ENCODE results near the gene RPL13.

The RPL13 gene

DNA sequence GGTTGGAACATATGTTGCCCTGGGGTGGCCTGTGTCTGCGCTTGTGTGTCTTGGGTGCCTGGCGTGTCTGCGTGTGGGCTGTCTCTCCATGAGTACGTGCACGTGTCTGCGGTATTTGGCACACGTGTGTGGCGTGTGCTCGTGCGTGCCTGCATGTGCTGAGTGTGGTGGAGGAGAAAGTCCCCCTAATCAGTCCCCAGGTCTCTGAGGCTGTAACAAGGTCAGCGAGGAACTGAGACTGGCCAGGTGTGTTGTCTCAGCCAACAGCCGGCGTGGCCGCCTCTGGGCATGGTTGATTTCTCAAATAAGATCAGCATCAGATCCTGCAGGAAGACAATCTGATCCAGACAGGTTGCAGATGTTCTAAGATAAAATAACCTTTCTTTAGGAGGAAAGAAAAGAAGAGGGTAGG, 11.6 kb downstream of the RPL13 start:
- no peak for TF ChIP-seq POLR2AphosphoS5 (IDR thresholded peaks at IDR 0.05; ENCODE audit: low read depth, low read length)
- TF ChIP-seq SIN3A (IDR thresholded peaks at IDR 0.05; ENCODE audit: borderline replicate concordance, insufficient read depth, low read length) = no peak
- TF ChIP-seq TAF1 (IDR thresholded peaks at IDR 0.05; ENCODE audit: borderline replicate concordance, insufficient read depth, low read length) = no peak

- TF ChIP-seq, protein P1, sequence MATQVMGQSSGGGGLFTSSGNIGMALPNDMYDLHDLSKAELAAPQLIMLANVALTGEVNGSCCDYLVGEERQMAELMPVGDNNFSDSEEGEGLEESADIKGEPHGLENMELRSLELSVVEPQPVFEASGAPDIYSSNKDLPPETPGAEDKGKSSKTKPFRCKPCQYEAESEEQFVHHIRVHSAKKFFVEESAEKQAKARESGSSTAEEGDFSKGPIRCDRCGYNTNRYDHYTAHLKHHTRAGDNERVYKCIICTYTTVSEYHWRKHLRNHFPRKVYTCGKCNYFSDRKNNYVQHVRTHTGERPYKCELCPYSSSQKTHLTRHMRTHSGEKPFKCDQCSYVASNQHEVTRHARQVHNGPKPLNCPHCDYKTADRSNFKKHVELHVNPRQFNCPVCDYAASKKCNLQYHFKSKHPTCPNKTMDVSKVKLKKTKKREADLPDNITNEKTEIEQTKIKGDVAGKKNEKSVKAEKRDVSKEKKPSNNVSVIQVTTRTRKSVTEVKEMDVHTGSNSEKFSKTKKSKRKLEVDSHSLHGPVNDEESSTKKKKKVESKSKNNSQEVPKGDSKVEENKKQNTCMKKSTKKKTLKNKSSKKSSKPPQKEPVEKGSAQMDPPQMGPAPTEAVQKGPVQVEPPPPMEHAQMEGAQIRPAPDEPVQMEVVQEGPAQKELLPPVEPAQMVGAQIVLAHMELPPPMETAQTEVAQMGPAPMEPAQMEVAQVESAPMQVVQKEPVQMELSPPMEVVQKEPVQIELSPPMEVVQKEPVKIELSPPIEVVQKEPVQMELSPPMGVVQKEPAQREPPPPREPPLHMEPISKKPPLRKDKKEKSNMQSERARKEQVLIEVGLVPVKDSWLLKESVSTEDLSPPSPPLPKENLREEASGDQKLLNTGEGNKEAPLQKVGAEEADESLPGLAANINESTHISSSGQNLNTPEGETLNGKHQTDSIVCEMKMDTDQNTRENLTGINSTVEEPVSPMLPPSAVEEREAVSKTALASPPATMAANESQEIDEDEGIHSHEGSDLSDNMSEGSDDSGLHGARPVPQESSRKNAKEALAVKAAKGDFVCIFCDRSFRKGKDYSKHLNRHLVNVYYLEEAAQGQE (IDR thresholded peaks at IDR 0.05; ENCODE audit: insufficient read depth in 1 of 2, low read depth in 2 of 2, low read length in 2 of 2) = no peak
- TF ChIP-seq TAF1 (IDR thresholded peaks at IDR 0.05; ENCODE audit: borderline replicate concordance, insufficient read depth, low read length) = no peak
- TF ChIP-seq FOXP2 (optimal IDR thresholded peaks at IDR 0.05; ENCODE audit: borderline replicate concordance, extremely low read depth, extremely low read length, insufficient read depth) = no peak
- no peak for TF ChIP-seq SIN3A (IDR thresholded peaks at IDR 0.05; ENCODE audit: borderline replicate concordance, insufficient read depth, low read length)
- no peak for TF ChIP-seq POLR2AphosphoS5 (IDR thresholded peaks at IDR 0.05; ENCODE audit: low read depth, low read length)
Measured at GRCh38 chr16:89572485-89573205, 12.2 kb downstream of the RPL13 start.

GRCh38 chr16:89573826-89574680, 13.6 kb downstream of the RPL13 start:
- TF ChIP-seq TAF1 (IDR thresholded peaks at IDR 0.05; ENCODE audit: borderline replicate concordance, insufficient read depth, low read length) = no peak
- no peak for TF ChIP-seq FOXP2 (optimal IDR thresholded peaks at IDR 0.05; ENCODE audit: borderline replicate concordance, extremely low read depth, extremely low read length, insufficient read depth)
- TF ChIP-seq, protein P1 (IDR thresholded peaks at IDR 0.05; ENCODE audit: insufficient read depth in 1 of 2, low read depth in 2 of 2, low read length in 2 of 2) = no peak
- no peak for TF ChIP-seq SIN3A (IDR thresholded peaks at IDR 0.05; ENCODE audit: borderline replicate concordance, insufficient read depth, low read length)
- no peak for TF ChIP-seq POLR2AphosphoS5 (IDR thresholded peaks at IDR 0.05; ENCODE audit: low read depth, low read length)

GRCh38 chr16:89574681-89575246, 14.3 kb downstream of the RPL13 start:
- TF ChIP-seq TAF1 (IDR thresholded peaks at IDR 0.05; ENCODE audit: borderline replicate concordance, insufficient read depth, low read length) (no peak), POLR2AphosphoS5 (IDR thresholded peaks at IDR 0.05; ENCODE audit: low read depth, low read length) (no peak), FOXP2 (optimal IDR thresholded peaks at IDR 0.05; ENCODE audit: borderline replicate concordance, extremely low read depth, extremely low read length, insufficient read depth) (no peak)

DNA sequence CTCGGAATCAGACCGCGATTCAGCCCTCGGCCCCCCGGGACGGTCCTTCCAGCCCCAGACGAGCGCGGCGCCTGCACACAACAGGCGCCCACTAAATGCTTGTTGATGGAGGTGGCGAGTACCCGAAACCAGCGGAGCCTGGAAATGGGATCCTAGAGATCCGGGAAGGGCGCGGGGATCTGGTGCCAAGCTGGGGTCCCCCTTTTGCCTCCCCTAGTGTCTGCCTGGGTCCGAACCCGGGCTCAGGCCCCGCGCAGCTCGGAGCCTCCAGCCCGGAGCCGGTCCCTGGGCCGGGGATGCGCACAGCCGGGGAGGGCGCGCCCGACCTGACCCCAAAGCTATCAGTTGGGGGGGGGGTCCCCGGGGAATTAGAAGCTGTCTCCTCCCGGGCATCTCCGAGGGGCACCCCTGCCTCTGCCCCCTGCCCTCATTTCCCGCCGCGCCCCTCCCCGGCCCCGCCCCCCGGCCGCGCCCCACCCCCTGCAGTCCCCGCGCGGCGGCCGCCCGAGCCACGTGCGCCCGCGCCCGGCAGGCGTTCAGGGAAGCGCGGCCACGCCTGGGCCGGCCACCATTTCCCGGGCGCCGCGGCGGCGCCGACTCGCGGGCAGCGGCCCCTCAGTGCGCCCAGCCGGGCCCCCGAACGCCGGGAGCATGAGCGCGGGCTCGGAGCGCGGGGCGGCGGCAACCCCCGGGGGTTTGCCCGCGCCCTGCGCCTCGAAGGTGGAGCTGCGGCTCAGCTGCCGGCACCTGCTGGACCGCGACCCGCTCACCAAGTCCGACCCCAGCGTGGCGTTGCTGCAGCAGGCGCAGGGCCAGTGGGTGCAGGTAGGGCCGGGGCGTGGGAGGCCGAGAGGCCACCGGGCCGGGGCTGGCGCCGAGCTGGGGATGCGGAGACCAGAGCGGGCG, 15.0 kb downstream of the RPL13 start, which contains the start of gene CPNE7:
TSS of gene CPNE7 (plus strand) at position 512 of the 906 bp plus-strand sequence. CDS start at position 652, 140 bp downstream.
- TF ChIP-seq SIN3A (IDR thresholded peaks at IDR 0.05; ENCODE audit: borderline replicate concordance, insufficient read depth, low read length) (no peak), FOXP2 (optimal IDR thresholded peaks at IDR 0.05; ENCODE audit: borderline replicate concordance, extremely low read depth, extremely low read length, insufficient read depth) (no peak), POLR2AphosphoS5 (IDR thresholded peaks at IDR 0.05; ENCODE audit: low read depth, low read length) (no peak), TAF1 (IDR thresholded peaks at IDR 0.05; ENCODE audit: borderline replicate concordance, insufficient read depth, low read length) (no peak)
- TF ChIP-seq, protein P1 (IDR thresholded peaks at IDR 0.05; ENCODE audit: insufficient read depth in 1 of 2, low read depth in 2 of 2, low read length in 2 of 2) = no peak

All from PFSK-1 (cell line).